ENCODE data around the gene C4orf50. TPM values are rescaled to one million over a fixed set of nuclear protein-coding genes. Genes with fewer than 3 reads are reported as not detected.

Gene C4orf50
- polyA plus RNA-seq, 3 donors: not detected

GRCh38 chr4:5968246-5968645 lies 50.0 kb downstream of the C4orf50 start:
- peak overlapping the region in 1 of 7 donors; percentile 19 for H3K27ac Mint-ChIP-seq
- H3K79me2 ChIP-seq (ENCODE audit: insufficient read depth, low read length): no peaks in the 10 kb centered on the region
- H3K4me2 ChIP-seq (replicated peaks; ENCODE audit: extremely low read depth, low read length, poor library complexity, severe bottlenecking): no peak overlapping the region
- WGBS (ENCODE audit: insufficient coverage): 96% methylated on average over 10 of the region's 10 CpGs
- no peaks in the 10 kb centered on the region for H3K27me3 ChIP-seq (ENCODE audit: control insufficient read depth in 2 of 2, insufficient read depth in 2 of 2, low read length in 2 of 2)
- TF ChIP-seq CTCF (IDR thresholded peaks at IDR 0.05): no peak
- peaks cover 7 to 15% (median 10%) of the 10 kb centered on the region in 3 donors for H3K27me3 Mint-ChIP-seq (ENCODE audit: low read depth in 3 of 3)
- H3K9me3 ChIP-seq (replicated peaks in 1 of 2; ENCODE audit: control insufficient read depth in 1 of 2, insufficient read depth in 1 of 2, low read length in 2 of 2): no peaks in the 10 kb centered on the region
- no peak overlapping the region for H3K4me3 Mint-ChIP-seq
- no peak for DNase-seq
- H3K36me3 Mint-ChIP-seq: no peaks in the 10 kb centered on the region
- H3K4me1 Mint-ChIP-seq: no peaks in the 10 kb centered on the region
- no peaks in the 10 kb centered on the region for H3K36me3 ChIP-seq (replicated peaks in 1 of 2; ENCODE audit: control insufficient read depth in 1 of 2, insufficient read depth in 2 of 2, low read length in 2 of 2)
- no peak overlapping the region for H3K4me3 ChIP-seq (replicated peaks in 1 of 3; ENCODE audit: low read depth in 2 of 3, low read length in 3 of 3)
- H2AFZ ChIP-seq (ENCODE audit: insufficient read depth, low read depth, low read length, poor library complexity, severe bottlenecking): no peak overlapping the region
- no peaks in the 10 kb centered on the region for H4K20me1 ChIP-seq (ENCODE audit: insufficient read depth, low read length)
- H3K9ac ChIP-seq (ENCODE audit: insufficient read depth, low read length, poor library complexity, severe bottlenecking): no peak overlapping the region
- H3K27ac ChIP-seq (ENCODE audit: low read depth in 1 of 2, low read length in 2 of 2): no peak overlapping the region
- H3K4me1 ChIP-seq (ENCODE audit: control insufficient read depth in 1 of 2, insufficient read depth in 2 of 2, low read length in 2 of 2): no peaks in the 10 kb centered on the region
- intact Hi-C loops (cut with micrococcal nuclease): no loop called here
- no peaks in the 10 kb centered on the region for H3K9me3 Mint-ChIP-seq

- 48% methylated on average over 6 of the region's 6 CpGs for WGBS (ENCODE audit: insufficient coverage)
- H3K4me3 ChIP-seq (replicated peaks in 1 of 3; ENCODE audit: low read depth in 2 of 3, low read length in 3 of 3): no peak overlapping the region
Observed at GRCh38 chr4:5967783-5968182, 50.4 kb downstream of the C4orf50 start.

More at GRCh38 chr4:5967783-5968182, 50.4 kb downstream of the C4orf50 start:
- Mint-ChIP-seq H3K27ac (peak overlapping the region in 1 of 7 donors; percentile 19), H3K27me3 (ENCODE audit: low read depth in 3 of 3) (peaks cover 7 to 19% (median 13%) of the 10 kb centered on the region in 3 donors), H3K4me3 (no peak overlapping the region), H3K36me3 (no peaks in the 10 kb centered on the region), H3K9me3 (no peaks in the 10 kb centered on the region), H3K4me1 (no peaks in the 10 kb centered on the region)
- no peak for TF ChIP-seq CTCF (IDR thresholded peaks at IDR 0.05)
- intact Hi-C loops (cut with micrococcal nuclease): no loop called here
- Histone ChIP-seq H3K27me3 (ENCODE audit: control insufficient read depth in 2 of 2, insufficient read depth in 2 of 2, low read length in 2 of 2) (no peaks in the 10 kb centered on the region), H3K9me3 (replicated peaks in 1 of 2; ENCODE audit: control insufficient read depth in 1 of 2, insufficient read depth in 1 of 2, low read length in 2 of 2) (no peaks in the 10 kb centered on the region), H3K9ac (ENCODE audit: insufficient read depth, low read length, poor library complexity, severe bottlenecking) (no peak overlapping the region), H3K4me1 (ENCODE audit: control insufficient read depth in 1 of 2, insufficient read depth in 2 of 2, low read length in 2 of 2) (no peaks in the 10 kb centered on the region), H4K20me1 (ENCODE audit: insufficient read depth, low read length) (no peaks in the 10 kb centered on the region), H3K4me2 (replicated peaks; ENCODE audit: extremely low read depth, low read length, poor library complexity, severe bottlenecking) (no peak overlapping the region), H2AFZ (ENCODE audit: insufficient read depth, low read depth, low read length, poor library complexity, severe bottlenecking) (no peak overlapping the region), H3K27ac (ENCODE audit: low read depth in 1 of 2, low read length in 2 of 2) (no peak overlapping the region), H3K36me3 (replicated peaks in 1 of 2; ENCODE audit: control insufficient read depth in 1 of 2, insufficient read depth in 2 of 2, low read length in 2 of 2) (no peaks in the 10 kb centered on the region), H3K79me2 (ENCODE audit: insufficient read depth, low read length) (no peaks in the 10 kb centered on the region)
- DNase-seq: no peak
